Activated CD4-positive, CD25-positive, alpha-beta regulatory T cell treated with anti-CD3 and anti-CD28 coated beads, Interleukin-2, amount 50 U/mL, for 72 hours (primary cell): ENCODE results near the gene RNF14.

ENCODE experiments used
- DNase-seq: peaks from one replicate; pipeline ENCODE4 v3.0.0; 2021

Gene RNF14

DNA sequence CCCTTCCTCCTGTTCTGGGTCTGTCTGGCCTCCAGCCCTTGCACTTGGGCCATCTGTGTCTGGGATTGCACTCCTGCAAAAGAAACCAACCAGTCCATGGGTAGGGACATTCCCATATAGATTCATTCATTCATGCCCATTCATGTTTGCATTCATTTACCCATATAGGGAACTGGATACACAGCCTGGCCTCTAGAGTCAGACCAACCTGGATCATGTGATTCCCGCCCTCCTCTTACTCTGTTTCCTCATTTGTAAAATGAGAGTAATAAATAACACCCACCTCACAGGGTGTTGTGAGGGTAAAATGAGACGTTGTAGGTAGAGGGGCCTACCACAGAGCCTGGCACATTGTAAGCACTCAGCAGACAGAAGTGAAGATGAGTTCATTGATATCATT lies 19.4 kb upstream of the RNF14 start:
- DNase-seq, result no peak

DNA sequence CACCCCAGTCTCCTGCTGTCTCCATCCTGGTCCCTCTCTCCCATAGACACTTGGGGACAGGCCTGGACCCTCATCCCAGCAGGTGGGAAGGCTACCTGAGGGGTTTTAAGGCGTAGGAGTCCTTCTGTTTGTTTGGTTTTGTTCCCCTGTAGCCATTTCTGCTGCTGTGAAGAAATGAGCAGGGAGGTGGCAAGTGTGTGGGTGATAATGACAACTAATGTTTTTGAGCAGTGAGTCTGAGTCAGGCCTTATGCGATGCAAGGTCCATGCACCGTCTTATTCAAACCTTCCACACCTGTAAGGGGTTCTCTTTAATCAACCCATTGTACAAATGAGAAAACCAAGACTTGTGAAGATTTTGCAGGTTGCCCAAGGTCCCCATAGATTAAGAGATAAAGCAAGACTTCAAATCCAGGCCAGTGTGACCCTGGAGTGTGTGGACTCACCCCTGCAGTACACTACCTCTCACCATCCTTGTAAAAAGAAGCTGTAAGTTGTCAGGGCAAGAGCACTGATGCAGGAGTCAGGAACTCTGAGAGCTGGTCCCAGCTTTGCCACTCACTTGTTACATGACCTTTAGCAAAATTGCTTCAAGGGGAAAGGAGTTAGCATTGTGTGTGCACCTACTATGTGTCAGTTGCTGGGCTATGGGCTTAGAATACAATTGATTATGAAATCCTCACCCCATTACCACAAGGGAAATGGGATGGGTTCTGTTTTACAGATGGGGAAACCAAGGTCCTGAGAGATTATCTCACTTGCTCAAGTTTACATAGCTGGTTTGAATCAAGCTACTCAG lies 18.5 kb upstream of the RNF14 start:
- DNase-seq, result no peak

DNA sequence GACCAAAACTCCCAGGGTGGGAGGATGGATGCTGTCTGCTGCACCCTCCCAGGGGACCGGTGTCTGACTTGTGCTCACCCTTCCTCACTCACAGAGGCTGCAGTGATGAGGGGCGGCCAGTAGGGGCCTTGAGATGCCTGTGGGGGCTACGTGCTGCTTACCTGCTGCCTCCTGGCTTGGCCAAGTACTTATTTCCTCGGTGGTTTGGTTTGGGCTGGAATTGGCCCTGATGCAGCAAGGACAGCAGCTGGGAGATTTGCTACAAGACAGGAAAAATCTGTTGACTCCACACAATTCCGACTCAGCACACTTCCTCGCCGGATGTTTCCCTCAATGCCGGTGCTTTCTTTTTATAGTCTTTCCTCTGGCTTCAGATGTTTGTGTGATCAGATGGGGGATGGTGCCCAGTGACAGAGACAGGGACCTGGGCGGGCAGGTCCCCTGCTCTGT lies 17.5 kb upstream of the RNF14 start:
- DNase-seq, result no peak

DNA sequence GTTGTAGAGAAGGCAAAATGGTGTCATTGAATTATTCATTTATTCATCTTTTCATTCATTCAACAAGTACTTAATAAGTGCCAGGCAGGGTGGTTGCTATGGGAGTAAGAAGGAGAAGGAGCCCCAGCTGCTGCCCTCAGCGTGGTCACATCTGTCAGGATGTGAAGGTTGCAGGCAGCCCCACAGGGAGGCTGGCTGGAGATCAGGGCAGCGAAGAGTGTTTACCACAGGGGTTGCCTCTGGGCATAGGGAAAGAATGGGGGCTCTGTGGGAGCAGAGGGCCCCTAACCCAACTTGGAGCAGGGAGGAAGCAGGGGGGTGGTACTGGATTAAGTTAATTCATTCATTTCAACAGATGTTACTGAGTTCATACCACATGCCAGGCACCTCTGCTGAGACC lies 16.9 kb upstream of the RNF14 start:
- no peak for DNase-seq

DNA sequence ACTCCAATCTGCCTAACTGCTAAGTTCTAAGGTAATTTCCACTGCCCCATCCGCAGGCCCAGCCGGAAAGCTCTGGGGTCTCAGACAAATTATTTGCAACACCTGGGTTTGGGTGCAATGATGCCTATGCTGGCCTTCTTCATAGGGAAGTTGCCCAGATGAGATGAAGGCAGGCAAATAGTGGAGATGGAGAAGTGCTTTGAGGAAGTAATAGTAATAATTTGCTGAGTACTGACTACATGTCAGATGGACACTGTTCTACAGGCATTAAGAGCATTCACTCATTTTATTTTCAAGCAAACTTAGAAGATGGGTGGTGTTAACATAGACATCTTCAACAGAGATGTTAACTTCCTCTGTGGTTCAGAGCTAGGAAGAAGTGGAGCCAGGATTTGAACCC lies 14.7 kb upstream of the RNF14 start:
- no peak for DNase-seq

DNA sequence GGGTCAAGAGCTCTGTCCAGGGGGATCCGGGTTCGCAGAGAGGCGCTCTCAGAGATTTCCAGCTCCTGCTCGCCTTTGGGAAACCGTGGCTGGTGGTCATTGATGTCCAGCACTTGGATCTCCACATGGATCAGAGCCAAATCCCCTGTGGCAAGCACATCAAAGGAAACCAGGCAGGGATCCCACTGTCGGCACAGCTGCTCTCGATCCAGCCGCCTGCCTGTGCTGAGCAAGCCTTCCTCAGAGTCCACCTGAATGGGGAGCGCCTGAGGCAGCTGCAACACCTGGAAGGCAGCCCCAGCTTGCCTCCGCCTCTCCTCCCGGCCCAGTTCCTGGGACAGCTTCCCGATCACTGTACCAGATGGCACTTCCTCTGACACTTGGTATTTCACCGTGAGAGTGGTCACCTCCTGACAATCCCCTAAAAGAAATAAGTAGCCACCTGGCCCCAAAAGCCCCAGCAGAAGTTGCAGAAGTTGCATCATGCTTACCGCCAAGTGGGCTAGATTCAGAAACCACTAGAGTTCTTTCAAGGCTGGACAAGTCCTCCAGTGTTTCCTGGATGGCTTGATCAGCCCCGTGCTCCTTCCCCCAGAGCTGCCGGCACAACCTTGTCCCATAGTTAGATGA lies 11.4 kb upstream of the RNF14 start:
- DNase-seq, result no peak

DNA sequence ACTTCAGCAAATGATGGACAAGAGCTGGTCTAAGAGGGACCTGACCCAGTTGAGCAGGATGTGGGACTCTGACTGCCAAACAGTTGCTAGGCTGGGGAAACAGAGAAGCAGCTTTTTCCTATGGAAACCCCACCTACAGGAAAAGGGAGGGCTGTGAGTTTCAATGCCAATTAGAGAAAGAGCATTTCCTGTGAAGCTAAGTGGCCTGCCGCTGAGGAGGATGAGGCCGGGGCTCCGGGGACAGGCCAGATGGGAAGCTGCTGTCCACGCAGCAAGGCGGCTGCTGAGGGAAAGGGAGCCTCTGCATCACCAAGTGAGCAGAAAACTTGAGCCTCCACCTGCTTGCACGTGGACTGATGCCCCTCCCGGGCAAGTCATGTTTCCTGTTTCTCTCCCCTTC lies 10.8 kb upstream of the RNF14 start, which contains the start of gene PCDH12:
Gene PCDH12 (minus strand): TSS at position 90 of the 400 bp plus-strand sequence. CDS start 351 bp downstream, outside the sequence.
- no peak for DNase-seq

DNA sequence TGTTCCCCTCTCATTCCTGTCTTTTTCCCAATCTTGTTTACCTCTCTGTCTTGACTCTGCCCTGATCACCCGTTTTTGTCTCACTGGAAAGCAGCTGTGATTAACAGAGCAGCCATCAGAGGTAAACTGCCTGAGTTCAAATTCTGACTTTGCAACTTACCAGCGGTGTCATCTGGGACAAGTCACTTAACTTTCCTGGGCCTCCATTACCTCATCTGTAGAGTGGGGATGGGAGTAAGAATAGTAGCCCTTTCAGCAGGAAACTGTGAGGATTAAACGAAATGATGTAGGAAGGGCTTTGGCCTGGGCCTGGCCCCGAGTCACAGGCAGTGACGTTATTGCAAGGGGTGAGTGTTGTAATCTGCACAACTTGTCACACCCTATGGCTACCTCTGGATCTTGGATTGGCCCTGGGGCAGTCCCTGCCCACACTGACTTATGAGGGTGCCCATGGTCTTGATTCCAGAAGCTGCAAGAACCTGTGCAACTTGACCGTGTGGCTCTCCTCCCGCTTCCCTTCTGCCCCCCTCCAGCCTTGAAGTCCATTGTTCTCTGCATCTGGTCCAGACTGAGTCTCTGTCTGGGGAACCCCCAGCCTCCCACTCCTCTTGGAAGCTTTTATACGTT lies 10.2 kb upstream of the RNF14 start:
- no peak for DNase-seq

DNA sequence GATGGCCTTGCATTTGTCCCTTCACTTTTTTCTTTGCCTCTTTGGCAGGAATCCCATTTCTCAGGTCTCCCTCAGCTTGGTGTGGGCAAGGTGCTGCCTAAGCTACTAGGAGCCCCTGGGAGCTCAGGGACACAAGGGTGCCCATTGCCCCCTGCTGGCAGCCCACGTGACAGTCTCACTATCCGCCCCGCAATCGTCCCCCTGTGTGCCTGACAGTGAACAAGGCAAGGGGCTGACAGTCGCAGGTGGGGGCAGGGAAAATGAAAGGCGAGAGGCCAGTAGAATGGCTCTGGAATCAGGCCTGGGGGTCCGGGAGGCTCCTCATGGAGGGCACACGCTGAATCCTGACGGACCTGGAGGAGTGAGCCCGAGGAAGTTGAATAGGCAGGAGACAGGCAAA lies 8.9 kb upstream of the RNF14 start:
- no peak for DNase-seq

DNA sequence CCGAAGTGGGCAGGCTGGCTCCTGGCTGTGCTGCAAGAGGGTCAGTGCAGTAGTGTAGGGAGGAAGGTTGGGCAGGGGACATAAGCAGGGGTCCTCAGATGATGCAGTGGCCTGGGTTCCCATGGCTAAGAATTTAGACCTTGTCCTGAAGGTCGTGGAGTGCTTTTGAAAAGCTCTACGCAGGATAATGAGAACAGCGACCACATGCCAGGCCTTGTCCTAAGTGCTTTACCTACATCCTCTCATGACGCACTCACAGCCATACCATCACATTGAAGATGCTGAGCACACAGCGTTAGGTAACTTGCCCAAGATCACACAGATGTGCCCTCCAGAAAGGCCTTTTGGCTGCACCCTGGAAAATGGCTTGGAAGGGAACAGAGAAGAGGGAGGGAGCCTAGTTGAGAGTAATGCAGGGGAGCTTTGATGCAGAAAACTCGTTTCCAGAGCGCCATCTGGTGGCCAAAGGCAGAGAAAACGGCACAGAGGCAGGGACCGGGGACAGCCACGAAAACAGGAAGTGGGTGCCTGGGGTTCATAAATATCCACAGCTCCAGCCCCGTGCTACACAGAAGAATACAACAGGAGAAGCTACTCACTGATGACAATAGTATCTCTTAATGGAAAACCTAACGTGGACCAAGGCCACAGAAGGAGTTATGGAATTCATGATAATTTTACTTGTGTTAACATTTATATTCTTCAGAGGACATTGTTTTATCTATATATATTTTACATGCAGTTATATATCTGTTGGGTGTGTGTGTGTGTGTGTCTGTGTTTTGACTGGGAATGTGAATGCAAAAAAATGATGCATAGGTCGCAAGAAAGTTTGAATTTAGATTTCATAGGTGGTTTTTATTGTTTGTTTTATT lies 8.2 kb upstream of the RNF14 start:
- peak; percentile 88 for DNase-seq

DNA sequence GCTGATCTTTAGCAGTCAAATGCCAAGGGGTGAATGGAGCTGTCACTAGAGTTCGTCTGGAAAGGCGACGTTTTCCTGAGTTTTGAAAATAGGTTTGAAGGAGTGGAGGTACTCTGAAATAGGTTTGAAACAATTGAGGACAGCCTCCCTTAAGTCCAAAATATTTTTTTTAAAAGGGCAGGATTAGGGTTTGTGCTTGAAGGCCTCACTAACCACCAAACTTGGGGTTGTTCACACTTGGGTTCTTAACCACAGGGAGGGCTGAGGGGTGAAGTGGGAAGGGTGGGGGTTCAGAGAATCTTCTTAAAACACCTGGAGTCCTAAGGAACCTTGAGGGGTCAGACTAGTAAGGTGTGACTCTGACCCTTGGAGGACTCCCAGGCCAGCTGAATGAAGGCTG lies 7.4 kb upstream of the RNF14 start:
- no peak for DNase-seq

DNA sequence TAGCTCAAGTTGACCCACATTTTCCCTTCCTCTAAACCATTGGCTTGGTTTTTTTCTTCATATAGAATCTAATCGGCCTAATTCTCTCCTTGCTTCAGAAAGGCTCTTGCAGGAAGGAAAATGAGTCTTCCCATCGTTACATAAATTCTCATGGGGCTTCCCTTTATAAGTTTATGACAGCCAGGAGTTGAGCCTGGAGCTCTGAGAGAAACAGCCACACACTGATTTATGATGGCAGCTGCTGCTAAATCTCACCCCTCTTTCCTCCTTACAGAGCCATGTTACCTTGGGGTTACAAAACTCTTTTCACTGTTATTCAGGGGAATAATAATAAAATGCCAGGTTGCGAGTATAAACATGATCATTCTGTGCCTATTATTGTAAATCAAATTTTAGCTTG lies 5.2 kb upstream of the RNF14 start:
- DNase-seq, result no peak

DNA sequence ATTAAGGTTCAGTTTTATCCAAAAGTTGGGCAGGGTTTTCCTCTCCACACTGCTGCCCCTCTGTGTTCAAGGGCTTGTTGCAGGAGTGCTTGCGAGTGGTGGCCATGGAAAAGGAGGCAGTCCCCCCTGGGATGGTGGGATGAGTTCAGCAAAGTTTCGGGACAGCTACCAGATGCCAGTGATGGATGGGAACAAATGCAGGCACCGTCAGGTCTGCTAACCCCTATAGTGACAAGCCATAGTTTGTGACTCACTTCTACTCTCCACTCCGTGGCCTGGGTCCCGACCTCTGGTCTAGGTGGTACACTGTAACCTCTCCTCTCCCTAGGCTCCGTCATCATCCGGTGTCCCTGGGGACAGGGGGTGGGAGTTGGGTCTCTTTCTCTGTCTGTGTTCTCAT lies 3.8 kb upstream of the RNF14 start:
- DNase-seq, result no peak

DNA sequence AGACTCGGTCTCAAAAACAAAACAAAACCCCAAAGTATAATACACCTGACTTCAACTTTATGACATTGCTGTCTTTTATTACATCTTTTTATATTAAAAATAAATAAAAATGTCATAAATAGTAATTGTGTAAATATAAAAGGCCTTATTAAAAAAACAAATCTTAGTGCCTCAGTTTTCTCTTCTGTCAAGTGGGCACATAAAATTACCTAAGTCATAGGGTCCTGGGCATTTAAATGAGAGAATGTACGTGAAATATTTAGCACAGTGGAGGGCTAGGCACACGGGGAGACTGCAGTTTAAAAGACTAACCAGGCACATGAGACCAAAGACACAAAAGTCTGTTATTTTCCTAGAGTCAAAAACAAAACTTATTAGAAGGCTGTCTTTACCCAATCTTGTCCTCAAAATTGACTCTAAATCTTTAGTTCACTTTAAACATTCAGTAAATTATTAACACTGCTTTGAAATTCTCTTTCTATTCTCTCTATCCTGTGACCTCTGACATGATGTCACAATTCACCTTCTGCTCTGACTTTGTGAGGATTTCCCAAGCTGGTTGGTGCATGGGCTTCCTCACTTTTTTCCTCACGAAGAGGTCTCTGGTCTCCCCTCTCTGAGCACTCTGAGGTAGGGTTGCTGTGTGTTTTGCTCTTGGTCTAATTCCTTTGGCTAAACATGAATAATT lies 2.5 kb upstream of the RNF14 start:
- DNase-seq, result no peak

DNA sequence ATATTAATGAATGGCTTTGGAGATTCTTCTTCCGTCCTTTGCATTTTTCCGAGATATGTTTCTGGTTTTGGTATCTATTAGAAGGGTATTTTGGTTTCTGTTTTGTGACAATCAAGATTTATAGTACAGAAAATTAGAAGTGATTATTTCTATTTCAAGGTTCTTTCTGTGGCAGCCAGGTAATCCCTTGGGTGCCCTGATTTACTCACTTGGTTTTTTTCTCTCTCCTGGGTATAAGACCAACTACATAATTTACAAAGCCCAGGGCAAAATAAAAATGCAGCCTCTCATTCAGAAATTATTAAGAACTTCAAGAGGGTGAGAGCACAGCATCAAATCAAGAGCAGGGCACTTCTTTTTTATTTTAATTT lies 2.0 kb upstream of the RNF14 start:
- DNase-seq, result no peak

DNA sequence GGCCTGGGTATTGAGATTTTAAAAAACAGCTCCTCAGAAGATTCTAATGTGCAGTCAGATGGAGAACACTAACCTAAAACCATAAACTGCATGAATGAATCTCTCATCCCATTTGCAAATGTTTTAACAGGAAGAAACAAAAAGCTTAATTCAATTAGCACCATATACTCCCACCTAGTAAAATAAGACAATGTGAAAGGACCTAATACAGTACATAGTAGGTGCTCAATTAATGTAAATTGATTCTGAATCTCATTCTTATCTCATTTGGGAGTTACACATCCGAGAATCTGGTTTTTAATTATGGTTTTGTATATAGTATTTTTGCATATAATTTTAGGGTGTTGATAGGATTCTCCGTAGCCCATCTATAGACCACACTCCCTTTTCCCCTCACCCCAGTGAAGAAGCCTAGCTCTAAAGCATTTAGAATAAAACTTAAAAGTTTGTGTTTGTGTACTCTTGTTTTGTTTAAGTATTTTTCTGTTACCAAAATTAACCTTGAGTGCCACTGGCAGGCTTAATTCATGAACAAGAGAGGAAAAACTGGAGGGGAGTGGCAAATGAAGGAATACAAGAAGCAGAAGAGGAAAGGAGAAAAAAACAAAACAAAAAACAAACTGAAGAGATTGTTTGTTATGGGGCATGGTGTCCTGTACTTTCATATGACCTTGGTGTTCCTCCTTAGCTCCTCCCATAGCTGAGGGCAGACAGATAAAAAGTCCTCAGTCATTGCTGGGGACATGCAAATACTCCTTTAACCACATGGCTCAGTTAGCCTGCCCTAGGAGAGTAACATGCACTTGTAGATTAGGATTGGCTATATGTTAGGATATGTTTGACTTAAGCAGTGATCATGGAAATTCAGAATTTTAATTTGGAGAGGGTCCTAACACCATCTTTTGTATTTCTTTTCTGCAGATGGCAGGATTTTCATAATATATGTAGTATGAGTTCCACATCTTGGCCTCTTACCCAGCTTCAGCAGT lies 1.2 kb downstream of the RNF14 start:
- DNase-seq, result no peak

DNA sequence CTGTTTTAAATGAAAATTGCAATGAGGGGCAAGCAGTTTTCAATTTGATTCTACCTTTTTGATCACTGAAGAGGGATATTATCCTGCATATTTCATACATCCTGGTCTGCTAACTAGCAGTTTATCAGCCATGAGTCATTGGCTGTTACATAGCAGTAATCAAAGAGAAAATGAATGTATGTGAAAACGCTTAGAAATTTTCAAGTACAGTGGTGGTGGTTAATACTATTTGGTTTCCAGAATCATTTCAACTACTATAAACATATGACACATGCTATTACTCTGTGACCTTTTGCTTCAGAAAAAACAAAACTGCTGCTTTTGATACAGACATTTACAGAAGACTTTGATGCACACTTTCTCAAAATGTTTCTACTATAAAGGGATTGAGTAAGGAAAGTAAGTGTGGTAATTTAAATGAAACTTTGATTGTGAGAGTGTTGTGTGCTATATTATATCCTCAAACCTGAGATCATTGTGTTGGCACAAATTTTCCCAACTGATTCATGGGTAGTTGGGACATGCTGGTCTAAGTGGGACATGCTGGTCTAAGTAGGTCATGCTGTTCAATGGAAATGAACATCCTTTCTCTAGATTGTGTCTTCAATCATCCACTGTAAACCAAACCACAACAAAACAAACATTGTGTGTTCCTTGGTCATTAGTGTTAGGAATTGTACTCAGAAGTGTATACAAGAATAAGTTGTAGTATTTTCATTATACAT lies 5.1 kb downstream of the RNF14 start:
- no peak for DNase-seq

DNA sequence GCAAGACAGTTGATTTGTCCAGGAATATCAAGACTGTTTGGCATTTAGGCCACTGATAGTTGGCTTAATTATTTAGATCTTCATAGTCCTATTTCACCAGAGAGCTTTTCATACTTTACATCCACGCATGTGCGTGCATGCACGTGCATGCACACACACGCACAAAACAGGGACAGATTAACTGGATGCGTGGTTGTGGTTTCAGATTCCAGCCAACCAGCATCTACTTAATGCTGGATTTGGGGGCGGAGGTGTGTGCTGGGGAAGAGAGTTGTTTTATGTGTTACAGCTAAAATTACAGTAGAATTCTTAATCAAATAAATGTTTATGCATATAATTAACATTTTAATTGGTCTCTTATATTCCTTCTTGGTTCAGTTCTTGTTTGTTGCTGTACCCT lies 7.3 kb downstream of the RNF14 start:
- DNase-seq, result no peak

DNA sequence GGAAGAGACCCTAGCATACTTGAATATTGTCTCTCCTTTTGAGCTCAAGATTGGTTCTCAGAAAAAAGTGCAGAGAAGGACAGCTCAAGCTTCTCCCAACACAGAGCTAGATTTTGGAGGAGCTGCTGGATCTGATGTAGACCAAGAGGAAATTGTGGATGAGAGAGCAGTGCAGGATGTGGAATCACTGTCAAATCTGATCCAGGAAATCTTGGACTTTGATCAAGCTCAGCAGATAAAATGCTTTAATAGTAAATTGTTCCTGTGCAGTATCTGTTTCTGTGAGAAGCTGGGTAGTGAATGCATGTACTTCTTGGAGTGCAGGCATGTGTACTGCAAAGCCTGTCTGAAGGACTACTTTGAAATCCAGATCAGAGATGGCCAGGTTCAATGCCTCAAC lies 9.5 kb downstream of the RNF14 start:
- no peak for DNase-seq

DNA sequence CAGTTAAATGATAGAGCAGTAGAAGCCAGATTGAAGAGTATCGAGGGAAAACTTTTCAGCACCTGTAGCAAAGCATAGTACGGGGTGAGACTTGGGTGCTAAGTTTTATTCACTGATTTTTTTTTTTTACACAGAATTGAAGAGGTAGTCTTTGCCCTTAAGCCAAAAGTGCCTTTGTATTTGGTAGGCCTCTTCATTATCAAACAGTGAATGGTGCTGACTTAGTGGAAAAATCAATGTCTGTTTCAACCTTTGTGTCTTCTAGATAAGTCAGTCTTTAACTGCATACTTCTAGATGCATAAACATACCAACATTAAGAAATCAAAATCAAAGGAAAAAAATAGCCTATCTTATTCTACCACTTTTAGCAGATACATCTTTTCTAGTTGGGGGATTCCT lies 13.7 kb downstream of the RNF14 start:
- no peak for DNase-seq

DNA sequence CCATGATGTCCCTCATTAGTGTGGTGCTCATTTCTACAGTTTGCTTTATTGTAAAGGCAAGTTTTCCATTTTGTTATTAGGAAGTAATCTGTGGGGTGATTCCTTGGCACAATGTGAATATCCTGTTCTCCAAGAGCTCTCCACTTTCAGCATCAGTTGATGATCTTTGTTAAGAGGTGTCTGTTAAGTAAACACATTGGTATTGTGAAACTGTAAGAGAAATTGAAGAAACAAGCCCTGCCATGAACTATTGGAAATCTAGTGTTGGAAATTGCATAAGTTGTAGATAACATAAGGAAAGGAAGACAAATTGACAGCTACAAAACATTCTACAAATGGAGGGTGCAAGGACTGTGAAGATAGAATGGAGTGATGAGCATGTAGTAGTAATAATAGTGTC lies 17.2 kb downstream of the RNF14 start:
- DNase-seq, result no peak
